ENCODE data around the gene MX1.

DNA sequence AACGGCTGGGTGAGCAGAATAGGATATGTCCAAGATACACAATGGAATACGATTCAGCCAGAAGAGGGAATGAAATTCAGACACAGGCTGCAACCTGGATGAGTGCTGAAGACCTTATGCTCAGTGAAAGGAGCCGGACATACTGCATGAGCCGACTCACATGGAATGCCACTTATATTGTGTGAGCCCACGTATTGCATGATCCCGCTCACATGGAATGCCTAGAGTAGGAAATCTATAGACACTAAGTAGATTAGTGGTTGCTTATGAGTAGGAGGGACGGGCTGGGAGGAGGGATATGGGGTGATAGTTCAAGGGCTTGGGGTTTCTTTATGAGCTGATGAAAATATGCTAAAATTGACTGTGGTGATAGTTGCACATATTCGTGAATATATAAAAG is 55.2 kb downstream of the MX1 start:
- no peak for TF ChIP-seq CTCF (IDR thresholded peaks at IDR 0.05)
- TF ChIP-seq POLR2A (IDR thresholded peaks at IDR 0.05) = no peak

All from thyroid gland (tissue), 4 donors.